Measurements from ENCODE around the gene TIGD3.
A peak's percentile ranks its signal among the peaks of the same experiment; 100 is the strongest.
"Not testable (repeated sequence)": the region's sequence is repeated elsewhere in the genome, so short reads cannot be mapped to it uniquely, and the experiment has no call there.

Gene TIGD3

DNA sequence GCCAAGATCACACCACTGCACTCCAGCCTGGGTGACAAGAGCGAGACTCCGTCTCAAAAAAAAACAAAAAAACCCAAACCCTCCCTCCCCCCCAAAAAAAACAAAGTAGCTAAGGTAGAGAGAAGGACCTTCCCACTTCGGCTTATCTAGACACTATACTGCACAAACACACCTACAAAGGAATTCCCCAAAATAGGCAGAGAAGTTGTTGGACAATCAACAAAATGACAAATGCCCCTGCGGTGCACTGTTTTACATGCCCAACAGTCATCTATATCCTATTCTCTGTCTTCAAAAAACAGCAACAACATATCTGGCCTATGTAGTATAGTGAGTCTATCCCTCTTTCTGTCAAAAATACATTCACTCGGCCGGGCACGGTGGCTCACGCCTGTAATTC is 27.5 kb upstream of the TIGD3 start:
- no peak for DNase-seq

DNA sequence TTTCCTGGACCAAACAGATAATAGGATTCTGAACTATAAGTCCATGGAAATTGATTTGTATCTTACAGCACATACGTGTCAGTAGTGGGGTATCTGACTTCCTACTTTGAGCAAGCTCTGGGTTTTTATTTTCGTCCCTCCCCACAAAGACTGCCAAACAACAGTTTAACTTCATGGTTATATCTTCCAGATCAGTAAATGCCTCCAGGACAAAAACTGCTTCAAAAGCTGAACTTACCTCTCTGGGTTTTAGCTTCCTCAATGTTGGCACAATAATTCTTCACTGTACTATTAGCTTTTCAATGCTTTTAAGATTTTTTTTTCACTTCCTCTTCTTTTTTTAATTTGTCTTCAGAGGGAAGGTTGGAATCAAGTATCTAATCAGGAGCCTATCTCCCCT is 25.1 kb upstream of the TIGD3 start:
- DNase-seq, result no peak

DNA sequence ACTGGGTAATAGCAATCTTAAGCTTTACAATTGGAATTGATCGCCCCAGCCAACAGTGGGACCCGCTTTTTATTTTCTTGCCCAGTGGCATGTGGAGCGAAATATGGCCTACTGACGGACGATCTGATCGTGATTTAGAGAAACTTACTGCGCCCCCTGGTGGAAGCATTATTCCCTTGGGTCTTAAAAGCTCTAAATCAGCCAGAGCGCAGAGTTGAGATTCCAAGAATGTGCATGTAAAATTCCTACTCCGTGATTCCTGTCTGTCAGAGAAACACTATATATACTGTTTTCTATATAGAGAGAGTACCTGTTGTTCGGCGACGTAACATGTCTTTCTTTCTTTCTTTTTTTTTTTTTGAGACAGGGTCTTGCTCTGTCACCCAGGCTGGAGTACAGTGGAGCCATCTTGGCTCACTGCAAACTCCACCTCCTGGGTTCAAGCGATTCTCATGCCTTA is 24.6 kb upstream of the TIGD3 start:
- peak; percentile 90 for DNase-seq

DNA sequence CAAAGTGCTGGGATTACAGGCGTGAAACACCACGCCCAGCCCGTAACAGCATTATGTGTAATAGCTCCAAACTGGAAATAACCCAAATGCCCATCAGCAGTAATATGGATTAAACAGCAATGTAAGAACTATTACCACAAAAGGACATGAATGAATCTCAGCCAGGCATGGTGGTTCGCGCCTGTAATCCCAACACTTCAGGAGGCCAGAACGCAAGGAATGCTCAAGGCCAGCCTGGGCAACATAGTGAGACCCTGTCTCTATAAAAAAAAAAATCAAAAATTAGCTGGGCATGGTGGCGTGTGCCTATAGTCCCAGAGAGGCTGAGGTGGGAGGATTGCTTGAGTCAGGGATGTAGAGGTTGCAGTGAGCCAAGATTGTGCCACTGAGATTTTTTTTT is 24.0 kb upstream of the TIGD3 start:
- no peak for DNase-seq

DNA sequence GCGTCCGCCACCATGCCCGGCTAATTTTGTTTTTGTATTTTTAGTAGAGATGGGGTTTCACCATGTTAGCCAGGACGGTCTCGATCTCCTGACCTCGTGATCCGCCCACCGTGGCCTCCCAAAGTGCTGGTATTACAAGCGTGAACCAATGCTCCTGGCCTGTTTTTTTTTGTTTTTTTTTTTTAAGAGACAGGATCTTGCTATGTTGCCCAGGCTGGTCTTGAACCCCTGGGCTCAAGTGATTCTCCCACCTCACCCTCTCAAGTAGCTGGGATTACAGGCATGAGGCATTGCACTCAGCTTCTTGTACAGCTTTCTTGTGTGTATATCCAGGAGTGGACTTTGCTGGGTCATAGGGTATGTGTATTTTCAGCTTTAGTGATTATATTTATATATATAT is 22.0 kb upstream of the TIGD3 start:
- DNase-seq, result not testable (repeated sequence)

DNA sequence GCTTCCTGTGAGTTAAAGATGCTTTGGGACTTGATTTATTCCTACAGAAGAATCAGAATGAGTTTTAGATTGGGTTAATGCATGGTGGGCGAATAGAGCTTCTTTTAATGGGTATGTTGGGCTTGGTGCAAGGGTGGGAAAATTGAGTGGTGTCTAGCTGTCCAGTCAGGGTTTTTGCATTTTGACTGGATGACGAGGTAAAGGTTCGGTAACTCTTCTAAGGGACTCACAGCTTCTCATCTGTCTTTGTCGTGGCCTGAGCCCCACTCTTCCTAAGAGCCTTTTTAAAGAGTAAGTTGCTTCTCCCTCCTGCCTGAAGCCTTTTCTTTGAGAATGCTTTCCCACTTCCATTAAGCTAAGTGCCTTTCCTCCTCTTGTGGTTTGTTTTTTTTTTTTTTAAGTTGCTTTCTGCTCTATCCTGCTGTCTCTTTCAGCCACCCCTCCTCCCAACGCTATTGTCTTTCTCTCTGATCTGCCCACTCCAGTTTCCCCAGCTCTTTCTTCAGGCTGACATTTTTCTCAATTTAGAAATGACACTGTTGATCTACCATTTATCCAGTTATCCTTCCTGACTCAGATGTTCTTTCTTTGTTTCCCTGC is 19.8 kb upstream of the TIGD3 start:
- no peak for DNase-seq

DNA sequence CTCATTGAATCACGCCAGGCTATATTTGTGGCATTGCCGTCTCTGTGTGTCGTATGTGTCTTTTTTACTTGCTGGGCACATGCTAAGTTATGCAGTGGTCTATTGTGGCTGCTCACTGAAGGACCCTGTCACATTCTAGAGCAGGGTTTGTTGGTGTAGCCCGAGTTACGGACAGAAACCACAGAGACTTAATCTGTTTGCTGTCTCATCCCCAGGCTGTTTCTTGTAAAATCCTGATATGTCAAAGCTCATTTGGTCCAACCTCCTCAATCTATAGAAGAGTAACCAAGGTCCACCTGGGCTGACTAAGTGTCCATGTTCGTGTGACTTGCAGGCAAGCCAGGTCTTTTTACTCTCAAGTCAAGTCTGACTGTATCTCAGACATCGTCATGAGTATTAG is 15.9 kb upstream of the TIGD3 start:
- no peak for DNase-seq

DNA sequence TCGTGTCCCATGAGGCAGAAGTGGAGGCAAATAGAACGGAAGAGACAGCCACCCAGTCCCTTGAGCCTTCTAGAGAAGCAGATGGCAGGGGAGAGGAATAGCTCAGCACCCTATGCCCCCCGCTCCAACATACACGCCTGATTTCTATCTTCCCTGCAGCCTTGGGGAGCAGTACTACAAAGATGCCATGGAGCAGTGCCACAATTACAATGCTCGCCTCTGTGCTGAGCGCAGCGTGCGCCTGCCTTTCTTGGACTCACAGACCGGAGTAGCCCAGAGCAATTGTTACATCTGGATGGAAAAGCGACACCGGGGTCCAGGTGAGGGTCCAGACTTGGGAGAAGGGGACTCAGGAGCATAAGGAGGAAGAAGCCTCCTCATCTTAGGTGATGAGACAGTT is 14.3 kb upstream of the TIGD3 start:
- DNase-seq, result no peak

DNA sequence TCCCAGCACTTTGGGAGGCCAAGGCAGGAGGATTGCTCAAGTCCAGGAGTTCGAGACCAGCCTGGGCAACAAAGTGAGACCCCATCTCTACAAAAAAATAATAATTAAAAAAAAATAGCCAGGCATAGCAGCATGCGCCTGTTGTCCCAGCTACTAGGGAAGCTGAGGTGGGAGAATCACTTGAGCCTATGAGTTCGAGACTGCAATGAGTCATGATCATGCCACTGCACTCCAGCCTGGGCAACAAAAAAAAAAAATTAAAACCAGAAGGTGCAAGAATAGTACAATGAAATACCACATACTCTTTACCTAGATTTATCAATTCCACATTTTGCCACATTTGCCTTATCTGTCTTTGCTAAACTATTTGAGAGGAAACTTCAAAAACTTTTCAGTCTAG is 12.7 kb upstream of the TIGD3 start:
- DNase-seq, result no peak

DNA sequence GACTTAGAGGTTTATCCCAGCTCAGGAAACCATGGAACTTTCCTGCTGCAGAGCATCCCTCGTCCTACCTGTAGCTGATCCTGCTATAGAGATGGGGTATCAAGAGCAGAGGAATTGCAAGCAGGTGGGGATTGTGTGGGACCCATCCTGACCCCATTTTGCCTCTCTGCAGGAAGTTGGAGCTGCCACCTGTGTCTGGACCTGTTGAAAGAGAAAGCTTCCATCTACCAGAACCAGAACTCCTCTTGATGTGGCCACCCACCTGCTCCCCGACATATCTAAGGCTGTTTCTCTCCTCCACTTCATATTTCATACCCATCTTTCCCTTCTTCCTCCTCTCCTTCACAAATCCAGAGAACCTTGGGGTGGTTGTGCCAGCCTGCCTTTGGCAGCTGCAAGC is 3.0 kb upstream of the TIGD3 start:
- no peak for DNase-seq

DNA sequence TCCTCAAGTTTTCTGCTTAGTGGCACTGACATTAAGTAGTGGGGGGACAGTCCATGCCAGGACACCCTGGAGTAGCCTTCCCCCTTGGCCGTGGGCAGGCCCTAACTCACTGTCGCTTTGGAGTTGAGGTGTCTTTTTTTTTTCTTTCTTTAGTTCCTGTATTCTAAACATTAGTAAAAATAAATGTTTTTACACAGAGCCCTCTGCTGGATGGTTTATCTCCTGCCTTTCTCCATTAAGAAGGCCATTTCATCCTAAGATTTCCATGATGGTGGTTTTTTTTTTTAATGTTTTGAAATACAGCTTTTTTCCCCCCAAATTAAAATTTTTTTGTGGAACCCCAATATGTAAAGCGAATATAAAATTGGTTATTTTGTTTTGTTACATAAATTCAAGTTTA is 1.8 kb upstream of the TIGD3 start:
- no peak for DNase-seq

DNA sequence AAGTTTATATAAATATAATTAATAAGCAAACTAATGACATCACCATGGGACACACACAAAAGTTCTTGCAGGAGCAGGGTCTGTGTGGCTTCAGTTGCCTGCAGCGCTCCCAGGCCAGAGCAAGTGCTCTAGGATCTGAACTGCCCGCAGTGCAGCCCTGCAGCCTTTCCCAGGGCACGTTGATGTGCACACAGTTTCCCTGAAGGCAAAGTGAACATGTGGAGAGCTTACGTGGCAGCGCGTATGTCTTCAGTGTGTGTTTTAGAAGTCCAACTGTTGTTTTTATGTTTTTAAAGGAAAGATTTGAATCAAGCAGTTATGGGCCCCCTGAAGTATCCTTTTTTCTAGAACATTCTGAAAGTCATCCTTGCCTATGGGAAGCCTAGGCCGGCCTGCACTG is 1.2 kb upstream of the TIGD3 start:
- no peak for DNase-seq

DNA sequence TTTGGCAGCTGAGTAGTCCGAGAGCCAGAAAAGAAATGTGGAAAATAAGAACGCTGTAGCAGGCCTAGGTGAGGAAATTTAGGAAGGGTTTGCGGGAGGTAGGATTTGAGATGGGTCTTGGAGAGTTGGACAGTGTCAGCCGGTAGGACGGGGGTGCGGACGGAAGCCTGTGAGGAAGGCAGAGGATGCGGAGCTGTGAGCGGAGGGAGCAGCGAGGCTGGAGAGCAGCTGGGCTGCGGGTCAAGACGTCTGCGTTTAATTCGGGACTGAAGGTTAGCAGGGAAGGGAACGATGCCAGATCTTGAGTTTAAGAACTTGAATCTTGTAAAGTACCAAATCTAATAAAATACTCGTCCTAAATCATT is 669 bp upstream of the TIGD3 start:
- DNase-seq, result no peak

DNA sequence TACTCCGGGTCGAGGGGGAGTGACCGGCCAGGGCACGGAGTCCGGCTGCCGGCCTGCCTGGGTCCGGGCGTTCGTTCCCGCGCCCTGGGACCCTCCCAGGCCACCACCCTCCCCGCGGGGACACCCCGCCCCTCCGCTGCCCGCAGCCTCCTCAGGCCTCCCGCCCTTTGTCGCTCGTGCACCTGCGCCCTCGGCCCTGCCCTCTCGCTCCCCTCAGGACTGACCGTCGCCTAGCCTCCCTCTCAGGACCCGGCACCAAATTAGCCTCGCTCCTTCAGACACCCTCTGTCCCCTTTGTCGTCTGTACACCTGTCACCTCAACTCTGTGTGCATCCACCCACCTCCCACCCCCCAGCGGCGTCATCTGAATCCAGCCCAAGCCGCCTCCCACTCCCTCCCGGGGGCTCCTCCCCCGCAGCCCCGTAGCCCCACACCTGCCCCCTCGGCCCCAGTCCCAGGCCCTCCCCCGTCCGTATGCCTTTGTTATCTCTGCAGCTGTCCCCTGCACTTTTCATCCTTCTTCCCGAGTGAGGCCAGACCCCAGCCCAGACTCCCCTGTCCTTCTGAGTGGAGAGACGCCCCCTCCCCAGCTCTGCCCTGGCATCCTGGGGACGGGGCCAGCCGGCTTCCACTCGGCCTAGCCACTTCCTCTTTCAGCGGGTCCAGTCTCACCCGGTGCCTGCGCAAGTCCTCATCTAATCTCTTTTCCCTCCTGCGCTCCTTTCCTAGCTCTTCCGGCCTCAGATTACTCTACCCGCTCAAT is 643 bp downstream of the TIGD3 start:
- DNase-seq, result peak; percentile 44

DNA sequence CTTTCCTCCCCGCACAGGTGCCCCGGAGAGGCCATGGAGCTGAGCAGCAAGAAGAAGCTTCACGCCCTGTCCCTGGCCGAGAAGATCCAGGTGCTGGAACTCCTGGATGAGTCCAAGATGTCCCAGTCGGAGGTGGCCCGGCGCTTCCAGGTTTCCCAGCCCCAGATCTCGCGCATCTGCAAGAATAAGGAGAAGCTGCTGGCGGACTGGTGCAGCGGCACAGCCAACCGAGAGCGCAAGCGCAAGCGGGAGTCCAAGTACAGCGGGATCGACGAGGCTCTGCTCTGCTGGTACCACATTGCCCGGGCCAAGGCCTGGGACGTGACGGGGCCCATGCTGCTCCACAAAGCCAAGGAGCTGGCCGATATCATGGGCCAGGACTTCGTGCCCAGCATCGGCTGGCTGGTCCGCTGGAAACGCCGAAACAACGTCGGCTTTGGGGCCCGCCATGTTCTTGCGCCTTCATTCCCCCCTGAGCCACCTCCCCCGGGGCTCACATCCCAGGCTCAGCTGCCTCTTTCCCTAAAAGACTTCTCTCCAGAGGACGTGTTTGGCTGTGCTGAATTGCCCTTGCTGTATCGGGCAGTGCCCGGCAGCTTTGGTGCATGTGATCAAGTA is 1.3 kb downstream of the TIGD3 start:
- DNase-seq, result no peak

DNA sequence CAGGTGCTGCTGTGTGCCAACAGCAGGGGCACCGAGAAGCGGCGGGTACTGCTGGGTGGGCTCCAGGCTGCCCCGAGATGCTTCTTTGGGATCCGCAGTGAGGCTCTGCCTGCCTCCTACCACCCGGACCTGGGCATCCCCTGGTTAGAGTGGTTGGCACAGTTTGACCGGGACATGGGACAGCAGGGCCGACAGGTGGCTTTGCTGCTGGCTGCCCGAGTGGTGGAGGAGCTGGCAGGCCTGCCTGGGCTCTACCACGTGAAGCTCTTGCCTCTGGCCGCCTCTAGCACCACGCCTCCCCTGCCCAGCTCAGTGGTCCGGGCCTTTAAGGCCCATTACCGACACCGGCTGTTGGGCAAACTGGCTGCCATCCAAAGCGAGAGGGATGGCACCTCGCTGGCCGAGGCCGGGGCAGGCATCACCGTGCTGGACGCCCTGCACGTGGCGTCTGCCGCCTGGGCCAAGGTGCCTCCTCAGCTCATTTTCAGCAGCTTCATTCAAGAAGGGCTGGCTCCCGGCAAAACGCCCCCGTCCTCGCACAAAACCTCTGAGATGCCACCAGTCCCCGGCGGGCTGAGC is 1.9 kb downstream of the TIGD3 start:
- DNase-seq, result no peak

DNA sequence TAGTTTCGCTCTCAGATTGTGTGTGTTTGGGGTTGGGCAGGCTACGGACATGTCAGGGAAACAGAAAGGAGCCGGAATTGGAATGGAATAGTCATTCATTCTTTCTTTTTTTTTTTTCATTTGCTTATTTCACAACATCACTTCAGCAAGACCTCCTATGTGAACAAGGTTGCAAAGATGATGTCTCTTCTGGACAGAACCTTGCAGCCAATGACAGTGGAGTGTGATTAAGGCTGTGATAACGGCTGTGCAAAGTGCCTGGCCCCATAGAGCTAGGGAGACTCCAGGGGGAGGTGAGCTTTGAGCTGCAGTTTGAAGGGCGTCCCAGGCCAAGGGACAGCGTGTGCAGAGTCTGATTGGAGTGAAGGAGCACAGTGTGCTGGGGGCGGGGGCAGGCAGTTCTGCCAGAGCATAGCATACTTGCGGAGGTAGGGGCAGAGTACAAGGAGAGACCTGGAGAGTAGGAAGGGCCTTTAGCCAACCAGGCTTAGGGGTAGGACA is 3.4 kb downstream of the TIGD3 start:
- no peak for DNase-seq

DNA sequence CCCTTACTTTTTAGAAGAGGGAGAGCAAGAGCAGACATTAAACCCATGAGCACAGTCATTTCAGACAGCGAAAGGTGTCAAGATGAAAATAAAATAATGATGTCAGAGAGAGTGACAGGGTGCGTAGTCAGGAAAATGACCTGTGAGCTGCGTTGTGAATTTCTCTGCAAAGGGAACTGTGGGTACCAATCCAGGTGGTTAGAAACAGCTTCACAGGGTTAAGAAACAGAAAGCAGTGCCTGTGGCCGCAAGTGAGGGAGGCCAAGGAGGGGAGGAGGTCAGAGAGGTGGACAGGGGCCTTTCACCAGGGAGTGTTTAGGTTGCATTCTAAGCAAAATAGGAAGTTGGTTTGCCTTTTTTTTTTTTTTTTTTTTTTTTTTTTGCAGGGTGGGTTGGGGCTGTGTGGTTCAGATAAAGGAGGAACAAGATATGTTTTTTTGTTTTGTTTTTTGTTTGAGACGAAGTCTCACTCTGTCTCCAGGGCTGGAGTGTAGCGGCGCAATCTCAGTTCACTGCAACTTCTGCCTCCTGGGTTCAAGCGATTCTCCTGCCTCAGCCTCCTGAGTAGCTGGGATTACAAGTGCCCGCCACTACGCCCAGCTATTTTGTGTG is 7.9 kb downstream of the TIGD3 start:
- no peak for DNase-seq

DNA sequence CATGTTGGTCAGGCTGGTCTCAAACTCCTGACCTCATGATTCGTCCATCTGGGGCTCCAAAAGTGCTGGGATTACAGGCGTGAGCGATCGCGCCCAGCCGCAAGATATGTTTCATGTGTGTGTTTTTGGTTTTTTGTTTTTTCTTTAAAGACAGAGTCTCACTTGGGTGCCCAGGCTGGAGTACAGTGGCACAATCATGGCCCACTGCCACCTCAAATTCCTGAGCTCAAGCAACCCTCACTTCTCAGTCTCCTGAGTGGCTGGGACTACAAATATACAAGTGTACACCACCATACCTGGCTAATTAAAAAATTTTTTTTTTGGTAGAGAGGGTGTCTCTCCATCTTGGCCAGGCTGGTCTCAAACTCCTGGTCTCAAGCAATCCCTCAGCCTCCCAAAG is 8.4 kb downstream of the TIGD3 start:
- DNase-seq, result no peak

DNA sequence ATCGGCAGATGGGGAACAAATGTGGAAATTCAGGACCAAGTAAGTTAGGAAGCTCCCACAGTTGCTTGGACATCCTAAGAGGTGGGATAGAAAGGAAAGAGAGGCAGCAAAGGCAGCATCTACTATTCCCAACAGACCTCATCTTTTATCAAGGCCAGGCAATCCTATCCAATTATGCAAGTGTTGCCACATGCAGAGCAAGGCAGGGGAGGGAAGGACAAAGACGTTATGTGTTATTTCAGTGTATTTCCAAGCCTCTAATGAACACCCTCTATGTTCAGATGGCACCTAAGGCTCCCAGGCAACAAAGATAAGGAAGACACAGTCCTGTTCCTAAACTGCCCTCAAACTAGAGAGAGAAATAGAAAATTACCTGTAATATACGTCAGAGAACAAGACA is 9.2 kb downstream of the TIGD3 start:
- DNase-seq, result no peak

DNA sequence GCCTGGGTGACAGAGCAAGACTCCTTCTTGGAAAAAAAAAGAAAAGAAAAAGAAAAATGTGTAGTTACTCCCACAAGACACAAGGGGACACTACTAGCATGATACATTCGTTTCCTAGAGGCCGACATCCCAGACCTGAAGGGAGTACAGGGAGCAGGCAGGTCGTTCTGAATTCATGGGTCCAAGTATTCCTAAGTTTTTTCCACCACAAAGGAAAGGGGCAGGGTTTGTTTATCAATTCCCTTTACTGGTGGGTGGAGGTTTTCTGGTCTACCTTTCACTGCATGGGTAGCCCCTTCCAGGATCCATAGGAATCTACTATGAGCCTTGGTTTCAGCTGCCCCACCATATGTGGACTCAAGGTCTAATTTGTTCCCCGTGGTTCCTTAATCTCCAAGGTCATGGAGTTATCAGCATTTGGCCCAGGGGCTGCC is 11.8 kb downstream of the TIGD3 start:
- peak; percentile 70 for DNase-seq

DNA sequence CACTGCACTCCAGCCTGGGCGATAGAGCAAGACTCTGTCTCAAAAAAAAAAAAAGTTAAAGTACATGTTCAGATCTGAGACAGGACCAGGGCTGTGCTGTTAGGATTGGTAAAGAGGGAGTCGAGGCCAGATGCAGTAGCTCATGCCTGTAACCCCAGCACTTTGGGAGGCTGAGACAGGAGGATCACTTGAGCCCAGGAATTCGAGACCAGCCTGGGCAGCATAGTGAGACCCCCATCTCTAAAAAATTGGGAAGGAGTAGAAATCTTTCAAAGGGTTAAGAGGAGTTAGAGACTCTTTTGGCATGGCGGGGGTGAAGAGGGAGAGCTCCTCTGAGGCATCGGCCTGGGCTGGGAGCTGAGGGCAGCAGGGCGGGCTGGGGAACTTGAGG is 16.1 kb downstream of the TIGD3 start:
- no peak for DNase-seq

DNA sequence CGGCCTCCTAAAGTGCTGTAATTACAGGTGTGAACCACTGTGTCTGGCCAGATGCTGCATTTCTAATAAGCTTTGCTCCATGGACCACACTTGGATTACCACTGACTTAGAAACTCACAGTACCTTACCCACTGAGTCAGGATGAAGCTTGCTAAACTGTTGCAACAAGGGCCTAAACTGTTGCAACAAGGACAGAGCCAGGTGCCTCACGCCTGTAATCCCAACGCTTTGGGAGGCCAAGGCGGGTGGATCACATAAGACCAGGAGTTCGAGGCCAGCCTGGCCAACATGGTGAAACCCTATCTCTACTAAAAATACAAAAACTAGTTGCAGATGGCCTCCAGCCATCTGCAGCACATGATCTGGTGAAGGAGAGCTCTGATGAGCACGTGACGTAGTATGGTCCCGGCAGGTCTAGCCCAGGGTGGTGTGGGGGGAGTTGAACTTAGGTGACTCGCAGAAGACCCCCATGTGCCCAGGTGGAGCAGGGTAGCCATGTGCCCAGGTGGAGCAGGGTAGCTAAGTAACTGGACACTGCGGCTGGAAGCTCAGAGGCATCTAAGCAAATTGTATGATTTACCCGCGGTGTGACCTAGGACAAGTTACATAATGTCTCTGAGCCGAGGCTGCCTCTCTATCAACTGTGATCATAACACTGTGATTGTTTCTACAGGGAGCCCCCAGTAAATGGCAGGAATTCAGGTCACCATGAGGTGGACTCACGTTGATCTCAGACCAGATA is 19.5 kb downstream of the TIGD3 start:
- no peak for DNase-seq

Data from NCI-H1092 (cell line).